GM21737 (cell line): ENCODE data around the gene COLEC12.

ENCODE experiments used
- ATAC-seq: cut with Tn5 transposase; IDR thresholded peaks from one replicate; pipeline ENCODE4 v1.9.1; 2021; ENCODE audit warnings: mild to moderate bottlenecking, moderate library complexity; ENCODE audit not compliant: unreplicated experiment

The COLEC12 gene

DNA sequence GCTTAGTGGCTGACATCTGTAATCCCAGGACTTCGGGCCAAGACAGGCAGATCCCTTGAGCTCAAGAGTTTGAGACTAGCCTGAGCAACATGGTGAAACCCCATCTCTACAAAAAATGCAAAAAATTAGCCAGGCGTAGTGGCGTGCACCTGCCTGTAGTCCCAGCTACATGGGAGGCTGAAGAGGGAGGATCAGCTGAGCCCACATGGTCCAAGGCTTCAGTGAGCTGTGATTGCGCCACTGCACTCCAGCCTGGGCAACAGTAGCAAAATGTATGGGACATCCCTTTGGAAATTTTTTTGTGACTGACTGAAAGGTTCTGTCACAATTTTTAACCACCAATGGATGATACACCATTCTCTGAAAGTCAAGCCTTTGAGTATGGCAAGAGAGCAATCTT lies 6.3 kb upstream of the COLEC12 start:
- no peak for ATAC-seq

DNA sequence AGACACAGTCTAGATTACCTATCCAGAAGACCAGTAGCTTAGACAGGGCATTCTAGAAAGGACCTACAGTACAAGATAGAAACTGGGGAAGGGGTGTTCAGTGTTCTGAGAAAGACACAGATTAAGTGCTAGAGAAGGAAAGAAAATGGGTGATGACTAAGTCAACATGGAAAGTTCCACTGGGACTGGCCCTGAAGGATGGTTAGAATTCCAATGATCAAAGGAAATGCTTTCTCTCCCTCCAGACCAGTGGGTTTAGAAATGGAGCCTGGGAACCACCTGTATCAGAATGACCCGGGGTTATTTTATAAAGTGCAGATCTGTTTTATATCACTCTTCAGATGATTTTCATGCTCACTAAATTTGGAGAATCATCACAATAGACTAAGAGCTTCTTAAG lies 5.8 kb upstream of the COLEC12 start:
- no peak for ATAC-seq

DNA sequence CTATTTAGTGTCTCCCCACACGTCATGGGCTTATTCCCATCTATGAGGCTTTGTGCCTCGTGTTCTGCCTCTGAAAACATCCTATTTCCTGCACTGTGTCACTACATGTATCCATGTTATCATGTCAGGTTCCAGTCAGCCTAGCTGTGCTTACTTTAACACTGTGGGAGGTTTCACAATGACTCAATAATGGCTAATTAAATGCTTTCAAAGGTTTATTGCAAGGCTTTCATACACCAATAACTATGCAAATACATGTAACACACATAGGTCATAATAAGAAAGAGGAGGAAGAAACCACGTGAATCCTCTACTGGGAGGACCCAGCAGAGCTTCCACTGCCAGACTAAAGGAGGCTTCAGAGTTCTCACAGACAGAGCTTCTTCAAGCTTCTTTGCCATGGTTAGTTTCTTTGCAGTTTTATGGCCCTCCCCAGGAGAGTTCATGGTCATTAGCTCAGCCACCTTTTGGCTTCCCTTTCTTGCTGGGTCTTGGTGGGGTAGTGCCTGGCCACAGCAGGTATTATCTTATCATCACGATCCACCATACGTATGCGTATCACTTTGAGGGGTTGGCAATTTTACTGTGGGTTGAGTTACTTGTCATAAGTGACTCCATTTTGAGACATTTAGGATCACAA lies 5.1 kb upstream of the COLEC12 start:
- ATAC-seq: peak; percentile 94

DNA sequence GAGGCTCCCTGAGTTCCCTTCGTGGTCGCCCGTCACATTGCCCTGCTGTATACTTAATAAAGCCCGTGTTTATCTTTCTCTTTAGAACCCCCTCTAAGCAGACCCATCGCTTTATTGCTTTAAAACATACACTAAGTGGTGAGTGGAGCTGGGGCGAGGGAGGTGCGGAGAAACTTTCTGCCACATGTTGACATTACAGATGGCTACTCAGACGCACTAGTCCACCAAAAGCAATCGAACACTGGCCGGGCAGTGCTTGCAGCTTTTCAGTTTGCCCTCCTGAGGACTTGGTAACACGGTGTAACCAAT lies 859 bp upstream of the COLEC12 start:
- no peak for ATAC-seq

DNA sequence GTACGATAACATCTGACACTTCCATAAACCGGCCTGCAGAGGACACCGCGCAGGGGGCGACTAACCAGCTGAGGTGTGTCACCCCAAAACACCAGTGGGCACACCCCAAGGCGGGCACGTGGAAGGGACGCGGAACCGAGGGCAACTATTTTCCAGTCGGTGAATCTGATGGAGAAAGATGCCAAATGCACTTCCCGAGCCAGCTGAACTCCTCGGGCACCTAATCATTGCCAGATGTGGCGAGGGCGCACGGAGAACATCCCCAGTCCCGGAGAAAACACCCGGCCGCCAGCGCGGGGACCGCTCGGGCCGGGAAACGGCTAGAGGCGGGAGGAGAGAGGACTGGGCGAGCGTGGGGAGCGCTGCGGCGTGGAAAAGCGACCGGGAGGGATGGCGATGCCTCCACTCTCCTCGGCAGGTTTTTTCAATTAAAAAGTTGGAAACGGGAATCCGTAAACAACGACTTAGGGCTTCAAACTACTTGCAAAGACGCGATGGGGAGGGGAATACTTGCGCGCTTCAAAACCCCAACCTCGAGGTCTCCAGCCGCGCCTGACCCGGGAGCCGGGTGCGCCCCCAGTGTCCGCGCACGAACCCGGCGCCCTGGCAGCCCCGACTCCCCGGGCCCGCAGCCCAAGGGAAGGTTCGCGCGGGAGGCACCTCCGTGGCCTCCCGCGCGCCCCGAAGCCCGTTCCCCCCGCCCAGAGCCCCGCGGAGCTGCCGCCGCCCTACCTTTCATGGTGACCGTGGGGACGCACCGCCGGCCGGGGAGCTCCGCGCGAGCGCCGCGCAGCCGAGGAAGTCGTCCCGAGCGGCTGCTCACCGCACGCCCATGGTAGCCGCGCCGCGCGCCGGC lies 497 bp downstream of the COLEC12 start:
- no peak for ATAC-seq

DNA sequence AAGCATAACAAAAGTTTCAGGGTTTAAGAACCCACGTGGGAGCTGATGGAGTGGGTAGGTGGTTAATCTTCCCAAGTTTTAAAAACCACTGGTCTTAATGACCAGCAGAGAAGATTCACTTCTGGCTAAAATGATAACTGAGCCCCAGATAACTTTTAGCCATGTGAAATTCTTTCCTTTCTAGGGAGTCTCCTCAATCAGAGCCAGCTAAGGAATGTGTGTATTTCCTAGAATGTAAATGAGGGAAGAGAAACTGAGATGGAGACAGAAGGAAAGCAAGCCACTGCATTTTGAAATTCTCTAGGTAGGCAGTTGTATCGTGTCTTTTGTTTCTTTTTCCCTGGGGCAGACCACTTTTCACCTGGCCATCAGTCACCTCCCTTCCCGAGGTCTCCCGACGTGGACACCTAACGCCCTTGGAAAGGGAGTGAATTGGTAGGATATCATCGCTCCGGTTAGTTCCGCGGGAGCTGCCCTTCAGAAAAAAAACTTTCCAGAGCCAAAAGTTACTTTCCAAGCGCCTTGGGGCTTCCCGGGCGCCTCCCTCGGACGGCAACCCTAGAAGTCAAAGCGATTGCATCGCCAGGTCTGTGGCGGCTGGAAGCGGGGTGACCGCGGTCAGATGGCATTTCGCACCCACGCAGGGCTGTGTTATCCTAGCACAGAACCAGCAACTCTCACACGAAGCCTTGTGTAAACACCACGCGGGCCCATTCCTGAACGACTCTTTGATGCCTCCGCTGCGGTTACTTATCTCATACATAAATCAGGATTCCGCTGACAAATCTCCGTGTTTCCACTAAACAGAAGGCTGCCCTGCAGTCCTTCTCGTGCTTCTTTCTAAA lies 1.3 kb downstream of the COLEC12 start:
- no peak for ATAC-seq

DNA sequence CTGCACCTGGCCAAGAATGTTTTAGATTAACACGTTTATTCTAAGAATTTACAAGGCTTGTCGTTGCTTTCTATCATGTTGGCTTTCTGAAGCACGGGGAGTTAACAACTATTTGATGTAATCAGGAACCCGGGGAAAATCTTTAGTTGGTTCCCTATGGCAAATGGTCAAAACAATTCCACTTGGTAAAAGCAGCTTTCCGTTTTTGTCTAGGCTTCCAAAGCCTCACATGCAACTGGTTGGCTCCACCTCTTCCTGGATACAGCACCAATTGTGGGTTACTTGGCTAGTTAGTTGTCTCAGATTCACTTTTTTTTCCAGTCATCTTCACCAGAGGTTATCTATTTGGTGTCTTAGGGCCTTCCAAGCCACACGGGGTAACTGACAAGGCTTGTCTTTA lies 2.8 kb downstream of the COLEC12 start:
- ATAC-seq: no peak

DNA sequence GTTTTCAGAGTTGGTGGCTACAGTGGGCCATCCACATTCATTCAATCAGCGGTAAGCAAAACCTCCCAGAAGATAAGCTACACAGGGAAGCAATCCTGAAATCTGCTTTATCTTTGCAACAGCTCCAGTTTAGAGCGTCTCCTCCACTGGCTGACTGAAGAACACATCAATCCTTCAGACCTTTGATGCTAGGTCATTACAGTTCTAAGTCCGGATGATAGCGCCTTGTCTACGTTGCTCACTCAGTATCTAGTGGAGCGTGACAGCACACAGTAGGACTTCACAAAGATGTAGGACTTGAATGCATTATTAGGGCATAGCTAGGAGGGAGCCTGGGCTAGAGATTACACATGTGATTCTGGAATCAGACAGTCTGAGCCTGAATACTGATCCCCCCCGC lies 5.0 kb downstream of the COLEC12 start:
- ATAC-seq: no peak

DNA sequence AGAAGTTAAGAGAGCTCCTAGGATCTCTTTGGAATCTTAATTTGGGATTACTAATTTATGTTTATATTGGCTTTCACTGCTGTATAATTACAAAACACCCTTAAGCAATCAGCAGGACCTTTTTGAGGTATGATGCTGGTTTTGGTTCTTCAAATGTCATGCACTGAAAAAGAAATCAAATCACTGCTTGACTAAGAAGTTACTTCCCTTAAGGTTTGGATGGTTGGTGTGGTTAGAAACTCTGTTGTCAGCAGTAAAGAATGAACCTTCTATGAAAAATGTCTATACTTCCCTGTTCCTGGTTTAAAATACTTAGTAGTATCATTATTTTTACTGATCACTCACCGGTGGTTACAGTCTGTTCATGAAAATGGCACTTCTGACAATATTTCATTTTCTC lies 5.5 kb downstream of the COLEC12 start:
- no peak for ATAC-seq

DNA sequence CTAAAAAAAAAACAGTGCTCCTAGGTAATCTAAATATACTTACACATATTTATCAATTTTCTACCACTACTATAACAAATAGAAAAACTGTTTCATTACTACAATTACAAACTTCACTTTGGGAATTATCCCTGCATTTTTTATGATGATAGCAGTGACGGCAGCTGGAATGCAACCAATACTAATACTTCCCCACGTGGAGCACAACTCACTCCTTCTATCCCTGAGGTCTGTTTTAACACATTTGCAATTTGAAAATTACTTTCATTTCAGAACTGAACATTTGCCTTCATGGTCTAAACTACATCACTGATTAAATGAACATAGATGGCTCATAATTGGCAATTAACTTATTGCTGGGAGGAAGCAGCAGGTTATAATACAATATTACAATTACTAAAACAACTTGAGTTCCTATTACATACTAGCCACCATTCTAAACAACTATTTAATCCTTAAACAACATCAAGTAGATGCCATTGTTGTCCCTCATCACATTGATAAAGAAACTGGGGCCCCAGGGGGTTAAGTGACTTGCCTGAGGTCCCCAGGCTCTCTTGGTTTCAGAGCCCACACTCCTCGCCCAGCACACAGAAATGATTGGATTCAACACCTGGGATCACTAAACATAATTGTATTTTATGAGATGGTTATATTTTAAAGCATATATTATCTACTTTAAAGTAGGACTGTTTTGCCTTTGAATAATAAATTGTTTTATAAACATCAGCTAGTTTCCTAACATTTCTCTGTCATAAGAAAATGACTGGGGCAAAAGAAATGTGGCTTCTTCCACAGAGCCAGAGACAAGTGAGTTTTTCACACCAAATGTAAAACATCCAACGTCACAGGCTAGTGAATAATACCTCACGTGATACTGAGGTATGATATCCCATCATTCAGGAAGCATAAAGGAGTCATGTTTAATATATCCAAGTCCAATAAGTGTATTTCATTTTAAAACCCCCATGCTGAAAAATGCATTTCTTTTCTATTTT lies 6.2 kb downstream of the COLEC12 start:
- ATAC-seq: no peak

DNA sequence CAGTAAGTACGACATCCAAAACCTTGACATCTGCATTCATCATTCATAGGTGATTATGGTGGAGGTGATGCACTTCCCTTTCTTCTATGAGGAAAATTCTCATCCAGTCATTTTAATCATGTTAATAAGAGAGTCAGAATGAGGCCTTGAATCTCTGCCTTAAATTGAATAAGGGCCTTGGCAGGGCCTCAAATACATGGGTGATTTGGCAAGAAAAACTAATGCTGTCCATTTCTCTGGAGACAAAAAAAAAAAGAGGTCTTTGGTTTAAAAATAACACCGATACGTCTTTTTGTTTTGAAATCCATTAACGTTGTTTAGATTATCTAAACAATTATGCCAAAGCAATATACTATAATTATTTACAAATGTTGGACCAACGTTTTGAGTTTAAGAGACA lies 8.1 kb downstream of the COLEC12 start:
- no peak for ATAC-seq

DNA sequence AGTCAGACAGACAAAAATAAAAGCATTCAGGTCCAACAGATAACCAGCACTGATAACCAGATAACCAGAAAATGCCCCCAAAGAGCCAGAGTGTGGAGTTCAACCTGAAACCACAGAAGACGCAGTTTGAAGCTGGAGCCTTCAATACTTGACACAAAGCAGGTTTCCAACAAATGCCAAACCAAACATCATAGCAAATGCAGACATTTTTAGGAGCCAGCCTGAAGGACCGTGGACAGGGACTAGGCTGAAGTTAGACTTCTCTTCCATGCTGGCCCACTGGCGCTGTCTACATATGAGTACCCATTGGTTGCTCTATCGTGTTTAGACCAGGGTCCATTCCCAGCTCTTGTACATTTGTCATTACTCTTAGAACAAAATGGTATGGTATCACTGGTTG lies 9.9 kb downstream of the COLEC12 start:
- no peak for ATAC-seq

DNA sequence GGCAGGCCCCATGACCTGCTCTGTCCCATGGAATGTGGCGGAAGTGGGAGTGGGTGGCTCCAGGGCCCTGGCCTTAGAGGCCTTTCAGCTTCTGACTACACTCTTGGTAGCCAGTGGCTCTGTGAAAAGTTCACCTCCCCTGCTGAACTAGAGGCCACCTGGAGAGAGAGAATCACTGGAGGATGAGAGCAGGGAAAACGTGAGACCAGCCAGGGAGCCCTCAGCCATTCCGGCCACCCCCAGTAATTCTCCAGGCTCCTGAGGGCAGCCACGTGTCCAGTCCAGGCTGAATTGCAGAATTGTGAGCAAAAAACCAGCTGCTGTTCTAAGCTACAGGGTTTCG lies 10.5 kb downstream of the COLEC12 start:
- ATAC-seq: no peak

DNA sequence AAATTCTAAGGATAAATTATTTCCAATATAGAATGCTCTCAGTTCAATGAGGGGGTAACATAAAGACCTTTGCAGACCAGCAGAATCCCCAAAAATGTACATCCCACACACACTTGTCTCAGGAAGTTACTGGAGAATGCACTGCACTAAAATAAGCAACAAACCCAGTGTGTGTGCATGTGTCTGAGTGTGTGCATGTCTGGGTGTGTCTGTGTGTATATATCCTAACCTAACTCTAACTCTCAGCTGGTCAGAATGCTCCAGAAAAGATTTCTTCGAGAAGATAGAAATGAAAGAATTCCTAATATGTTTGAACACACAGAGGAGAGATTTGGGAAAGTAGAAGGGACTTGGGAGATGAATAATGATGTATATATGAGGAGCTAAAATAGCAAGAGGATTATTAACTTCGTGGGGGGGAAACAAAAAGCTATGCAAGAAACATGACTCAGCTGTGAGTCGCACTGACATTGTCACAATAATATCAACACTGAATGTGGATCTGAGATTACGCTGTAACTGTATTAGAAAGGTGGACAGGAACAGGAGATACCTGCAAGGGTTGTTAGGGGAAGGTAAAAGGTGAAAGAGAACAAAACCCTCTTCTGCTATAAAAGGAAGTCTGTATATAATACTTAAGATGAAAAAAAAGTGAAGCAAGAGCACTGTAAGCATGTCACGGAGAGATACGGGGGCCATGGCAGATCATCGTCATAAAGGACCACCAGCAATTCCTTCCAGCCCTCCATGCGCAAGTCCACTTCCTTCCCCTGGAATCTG lies 11.1 kb downstream of the COLEC12 start:
- ATAC-seq: no peak

DNA sequence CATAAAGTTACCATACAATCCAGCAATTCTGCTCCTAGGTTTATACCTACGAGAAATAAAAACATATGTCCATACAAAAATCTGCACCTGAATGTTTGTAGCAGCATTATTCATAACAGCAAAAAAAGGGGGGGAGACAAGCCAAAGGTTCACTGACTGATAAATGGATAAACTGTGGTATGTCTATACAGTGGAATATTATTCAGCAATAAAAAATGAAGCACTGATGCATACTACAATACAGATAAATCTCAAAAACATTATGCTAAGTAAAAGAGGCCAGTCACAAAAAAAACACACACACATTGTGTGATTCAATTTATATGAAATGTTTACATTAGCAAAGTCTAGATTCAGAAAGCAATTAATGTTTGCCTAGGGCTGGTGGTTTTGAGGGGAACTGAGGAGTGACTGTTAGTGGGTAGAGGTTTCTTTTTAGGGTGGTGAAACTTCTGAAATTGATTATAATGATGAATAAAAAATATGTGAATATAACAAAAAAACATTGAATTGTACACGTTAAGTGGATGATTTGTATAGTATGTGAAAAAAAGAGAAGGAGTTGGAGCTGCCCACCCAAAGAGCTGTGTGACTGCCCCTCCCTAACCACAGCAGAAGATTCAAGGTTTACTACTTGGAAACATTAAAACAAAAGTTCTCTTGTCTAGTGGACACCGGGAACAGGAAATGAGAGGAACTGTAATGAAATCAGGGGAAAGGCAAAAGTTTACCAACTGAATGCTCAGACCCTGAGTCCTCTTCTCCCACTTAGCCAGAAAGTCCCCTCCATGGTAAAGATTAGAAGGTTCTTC lies 13.4 kb downstream of the COLEC12 start:
- ATAC-seq: no peak

DNA sequence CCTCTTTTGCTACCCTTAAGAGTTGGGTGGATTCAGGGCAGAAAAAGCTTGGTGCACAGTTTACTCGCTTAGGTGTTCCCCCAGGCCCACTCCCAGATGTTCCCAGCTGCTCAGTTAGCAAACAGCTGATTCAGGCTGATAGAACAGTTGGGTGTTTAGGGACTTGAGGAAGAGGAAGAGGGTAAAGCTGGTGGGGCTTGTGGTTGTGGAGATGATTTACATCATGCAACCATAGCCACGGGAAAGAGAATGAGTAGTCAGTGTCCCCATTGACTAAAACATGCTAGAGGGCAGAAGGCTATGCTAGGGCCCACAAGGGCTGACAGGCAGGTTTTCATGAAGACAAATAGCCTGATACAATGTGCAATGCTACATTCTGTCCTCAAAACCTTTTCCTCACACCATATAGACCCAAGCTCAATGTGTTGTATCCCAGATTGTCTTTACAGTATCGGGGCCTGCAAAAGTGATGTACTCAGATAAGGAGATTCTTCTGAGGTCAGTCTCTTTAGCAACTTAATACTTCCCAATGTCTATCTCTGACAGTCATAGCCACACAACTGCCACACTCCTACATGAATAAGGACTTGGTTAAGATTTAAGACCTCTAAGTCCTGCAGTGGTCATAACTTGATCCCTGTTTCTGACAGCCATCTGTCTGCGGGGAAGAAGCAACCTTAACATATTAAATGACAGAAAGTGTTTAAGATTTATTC lies 15.6 kb downstream of the COLEC12 start:
- ATAC-seq: peak; percentile 74

DNA sequence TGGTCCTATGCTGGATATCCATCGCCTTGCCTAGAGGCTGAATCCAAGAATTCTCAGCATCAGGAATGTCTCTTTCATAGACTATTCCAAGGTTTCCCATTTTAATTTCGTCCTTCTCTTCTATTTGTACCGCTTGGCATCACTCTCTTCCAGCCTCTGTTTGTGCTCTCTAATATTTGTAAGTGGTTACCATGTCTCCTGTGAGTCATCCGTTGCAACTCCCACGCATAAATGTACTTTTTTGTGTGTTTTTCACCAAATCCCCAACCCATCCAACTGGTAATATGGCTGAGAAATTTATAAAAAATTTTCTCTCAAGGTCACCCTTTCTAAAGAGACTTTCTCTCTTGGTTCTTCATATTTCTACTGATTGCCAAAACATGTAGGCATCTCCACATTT lies 21.8 kb downstream of the COLEC12 start:
- no peak for ATAC-seq

DNA sequence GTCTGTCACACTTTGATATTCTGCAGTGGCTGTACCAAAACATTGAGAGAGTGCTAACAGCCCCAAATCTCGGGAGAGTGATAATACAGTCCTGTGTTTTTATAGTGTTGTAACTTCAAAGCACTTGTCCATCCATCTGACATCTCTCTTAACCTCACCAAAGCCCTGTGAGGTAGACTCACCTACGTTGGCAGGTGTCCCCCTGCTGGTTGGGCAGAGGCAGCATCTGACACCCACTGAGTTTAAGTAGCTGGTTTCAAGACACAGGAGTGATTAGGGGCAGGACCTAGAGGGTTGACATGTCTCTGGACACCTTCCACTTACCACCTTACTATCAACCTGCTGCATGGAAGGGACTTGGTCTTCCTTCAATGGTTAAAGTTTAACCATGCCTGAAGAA lies 22.9 kb downstream of the COLEC12 start:
- no peak for ATAC-seq

DNA sequence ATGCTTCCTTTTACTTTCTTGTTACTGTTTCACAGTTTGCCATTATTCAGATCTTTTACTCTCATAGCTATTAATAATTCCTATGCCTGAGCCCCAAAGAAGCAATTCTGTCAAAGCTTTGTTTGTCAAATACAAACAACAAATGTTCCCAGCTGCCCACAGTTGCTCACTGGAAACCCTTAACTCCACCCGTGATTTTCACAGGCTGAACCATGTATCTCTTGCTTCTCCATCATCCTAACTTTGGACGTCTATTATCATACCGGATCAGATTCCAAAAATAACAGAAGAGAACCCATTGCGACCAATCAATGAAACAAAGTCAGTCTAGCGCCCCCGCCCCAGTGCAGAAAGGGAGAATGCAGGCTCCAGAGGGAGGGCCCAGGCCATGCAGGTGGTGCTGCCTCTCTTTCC lies 24.2 kb downstream of the COLEC12 start:
- ATAC-seq: no peak
